ENCODE measurements around the gene RAB12. TPM values are rescaled to one million over a fixed set of nuclear protein-coding genes. Genes with fewer than 3 reads are reported as not detected.
"Not testable (repeated sequence)": the region's sequence is repeated elsewhere in the genome, so short reads cannot be mapped to it uniquely, and the experiment has no call there.

Gene RAB12
- polyA plus RNA-seq, 4 donors: 8.9 to 20.5 (median 15.0) TPM

DNA sequence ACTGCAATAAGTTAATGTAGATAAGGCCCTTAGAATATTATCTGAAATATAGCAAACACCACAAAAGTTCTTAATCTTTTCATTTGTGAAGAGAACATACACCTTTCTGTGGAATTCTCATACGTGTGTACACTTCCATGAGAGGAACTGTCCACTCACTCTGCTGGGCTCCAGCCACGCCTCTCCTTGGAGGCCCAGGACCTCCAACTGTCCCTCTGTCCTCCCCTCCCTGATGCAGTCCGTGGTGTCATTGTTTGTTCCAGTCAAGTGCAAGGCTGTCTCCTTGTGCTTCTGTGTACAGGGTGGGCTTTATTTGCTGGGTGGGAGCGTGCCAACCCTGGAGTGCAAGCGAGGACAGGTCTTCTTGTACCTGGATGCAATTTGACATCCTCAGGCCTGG, 8.7 kb downstream of the RAB12 start:
- DNase-seq (no peak), FAIRE-seq (no peak)
- Histone ChIP-seq H3K9me3 (ENCODE audit: control insufficient read depth in 2 of 2, insufficient read depth in 1 of 2, low read depth in 1 of 2, low read length in 1 of 2) (no peaks in the 10 kb centered on the region), H3K27ac (ENCODE audit: low read depth in 1 of 3, low read length in 2 of 3) (no peak overlapping the region), H3K4me3 (ENCODE audit: low read depth in 1 of 3, low read length in 3 of 3) (no peak overlapping the region), H3K4me1 (ENCODE audit: control insufficient read depth in 3 of 3, insufficient read depth in 2 of 3, low read depth in 1 of 3, low read length in 2 of 3) (peaks cover 0 to 6% (median 0%) of the 10 kb centered on the region in 3 donors), H3K27me3 (ENCODE audit: control insufficient read depth in 3 of 3, insufficient read depth in 3 of 3, low read length in 3 of 3) (no peaks in the 10 kb centered on the region), H3K36me3 (ENCODE audit: control insufficient read depth in 3 of 3, insufficient read depth in 2 of 3, low read depth in 1 of 3, low read length in 3 of 3) (peaks cover 0 to 13% (median 0%) of the 10 kb centered on the region in 3 donors)
- 91 to 97% (median 93%) methylated on average over 5 of the region's 5 CpGs for WGBS, 3 donors

DNA sequence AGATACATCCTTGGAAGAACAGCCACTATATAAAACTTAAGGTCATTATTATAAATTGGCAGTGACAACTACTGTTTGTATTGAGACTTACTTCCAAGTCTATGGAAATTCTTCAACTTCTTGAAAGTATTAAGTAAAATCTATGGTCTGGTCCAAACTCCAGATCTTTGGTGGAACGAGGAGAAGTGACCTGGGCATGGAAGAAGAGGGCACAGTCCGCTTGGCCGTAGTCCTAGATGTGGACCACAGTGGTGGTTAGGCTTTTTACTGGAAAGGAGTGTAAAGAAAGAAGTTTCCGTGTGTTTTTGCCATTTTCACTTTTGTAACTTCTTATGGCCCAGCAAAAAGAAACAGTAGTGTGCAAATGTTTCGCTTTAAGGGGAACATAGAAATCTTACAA, 9.8 kb downstream of the RAB12 start:
- FAIRE-seq (no peak), DNase-seq (no peak)
- Histone ChIP-seq H3K27ac (ENCODE audit: low read depth in 1 of 3, low read length in 2 of 3) (no peak overlapping the region), H3K36me3 (ENCODE audit: control insufficient read depth in 3 of 3, insufficient read depth in 2 of 3, low read depth in 1 of 3, low read length in 3 of 3) (peaks cover 0 to 13% (median 0%) of the 10 kb centered on the region in 3 donors), H3K4me1 (ENCODE audit: control insufficient read depth in 3 of 3, insufficient read depth in 2 of 3, low read depth in 1 of 3, low read length in 2 of 3) (peaks cover 0 to 12% (median 6%) of the 10 kb centered on the region in 3 donors), H3K9me3 (ENCODE audit: control insufficient read depth in 2 of 2, insufficient read depth in 1 of 2, low read depth in 1 of 2, low read length in 1 of 2) (no peaks in the 10 kb centered on the region), H3K4me3 (ENCODE audit: low read depth in 1 of 3, low read length in 3 of 3) (no peak overlapping the region), H3K27me3 (ENCODE audit: control insufficient read depth in 3 of 3, insufficient read depth in 3 of 3, low read length in 3 of 3) (no peaks in the 10 kb centered on the region)
- 67 to 86% (median 85%) methylated on average over 5 of the region's 5 CpGs for WGBS, 3 donors

DNA sequence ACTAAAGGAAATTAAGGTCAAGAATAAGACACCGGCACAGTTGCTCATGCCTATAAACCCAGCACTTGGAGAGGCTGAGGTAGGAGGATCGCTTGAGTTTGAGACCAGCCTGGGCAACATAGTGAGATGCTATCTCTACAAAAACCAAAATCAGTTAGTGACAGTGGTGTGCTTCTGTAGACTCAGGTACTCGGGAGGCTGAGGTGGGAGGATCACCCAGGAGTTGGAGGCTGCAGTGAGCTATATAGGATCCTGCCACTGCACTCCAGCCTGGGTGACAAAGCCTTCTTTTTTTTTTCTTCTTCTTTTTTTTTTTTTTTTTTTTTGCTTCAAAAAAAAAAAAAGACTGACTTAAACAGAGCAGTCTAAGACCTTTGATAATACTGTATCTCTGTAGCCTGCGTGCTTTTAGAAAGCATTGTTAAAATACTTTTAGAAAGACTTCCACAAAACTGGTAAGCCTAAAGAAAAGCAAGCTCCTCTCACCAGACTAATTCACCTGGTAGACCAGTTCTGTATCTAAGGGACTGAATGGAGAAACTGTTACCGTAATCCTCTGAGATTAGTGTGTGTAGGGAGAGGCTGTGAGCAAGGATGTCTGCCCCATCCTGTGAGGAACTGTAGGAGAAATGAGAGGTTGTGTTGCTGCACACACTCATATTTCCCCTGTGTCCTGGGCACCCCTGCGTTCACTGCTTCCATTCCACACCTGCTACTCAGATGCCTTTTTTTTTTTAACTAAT, 10.8 kb downstream of the RAB12 start:
- 85 to 94% (median 85%) methylated on average over 6 of the region's 6 CpGs for WGBS, 3 donors
- Histone ChIP-seq H3K4me1 (ENCODE audit: control insufficient read depth in 3 of 3, insufficient read depth in 2 of 3, low read depth in 1 of 3, low read length in 2 of 3) (peaks cover 0 to 12% (median 6%) of the 10 kb centered on the region in 3 donors), H3K9me3 (ENCODE audit: control insufficient read depth in 2 of 2, insufficient read depth in 1 of 2, low read depth in 1 of 2, low read length in 1 of 2) (no peaks in the 10 kb centered on the region), H3K27me3 (ENCODE audit: control insufficient read depth in 3 of 3, insufficient read depth in 3 of 3, low read length in 3 of 3) (no peaks in the 10 kb centered on the region), H3K4me3 (ENCODE audit: low read depth in 1 of 3, low read length in 3 of 3) (no peak overlapping the region), H3K27ac (ENCODE audit: low read depth in 1 of 3, low read length in 2 of 3) (no peak overlapping the region), H3K36me3 (ENCODE audit: control insufficient read depth in 3 of 3, insufficient read depth in 2 of 3, low read depth in 1 of 3, low read length in 3 of 3) (peaks cover 0 to 10% (median 0%) of the 10 kb centered on the region in 3 donors)
- FAIRE-seq: no peak
- DNase-seq: no peak

DNA sequence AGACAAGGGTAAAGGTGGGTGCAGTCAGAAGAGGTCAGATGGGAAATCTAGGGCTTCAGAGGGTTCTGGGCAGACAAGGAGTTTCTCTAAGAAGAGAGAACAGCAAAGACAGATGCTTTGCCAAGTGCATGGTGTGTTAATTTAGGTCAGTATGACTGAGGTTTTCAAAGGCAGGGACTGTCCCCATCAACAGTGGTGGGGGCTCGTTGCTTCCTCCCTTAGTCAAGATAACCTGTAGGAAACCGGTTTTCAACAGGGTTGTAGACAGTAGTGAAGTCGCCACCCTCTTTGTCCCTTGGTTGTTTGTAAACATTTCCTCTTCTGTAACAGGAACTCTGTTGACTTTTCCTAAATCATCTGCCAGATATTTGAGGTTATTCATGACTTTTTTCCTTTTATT, 11.6 kb downstream of the RAB12 start:
- WGBS, 3 donors: 56 to 83% (median 77%) methylated on average over 3 of the region's 3 CpGs
- no peak for FAIRE-seq
- no peak overlapping the region for H3K27ac ChIP-seq (ENCODE audit: low read depth in 1 of 3, low read length in 2 of 3)
- H3K36me3 ChIP-seq (ENCODE audit: control insufficient read depth in 3 of 3, insufficient read depth in 2 of 3, low read depth in 1 of 3, low read length in 3 of 3): peaks cover 0 to 16% (median 2%) of the 10 kb centered on the region in 3 donors
- H3K9me3 ChIP-seq (ENCODE audit: control insufficient read depth in 2 of 2, insufficient read depth in 1 of 2, low read depth in 1 of 2, low read length in 1 of 2): no peaks in the 10 kb centered on the region
- no peak overlapping the region for H3K4me3 ChIP-seq (ENCODE audit: low read depth in 1 of 3, low read length in 3 of 3)
- no peaks in the 10 kb centered on the region for H3K27me3 ChIP-seq (ENCODE audit: control insufficient read depth in 3 of 3, insufficient read depth in 3 of 3, low read length in 3 of 3)
- peaks cover 0 to 12% (median 6%) of the 10 kb centered on the region in 3 donors for H3K4me1 ChIP-seq (ENCODE audit: control insufficient read depth in 3 of 3, insufficient read depth in 2 of 3, low read depth in 1 of 3, low read length in 2 of 3)
- no peak for DNase-seq

DNA sequence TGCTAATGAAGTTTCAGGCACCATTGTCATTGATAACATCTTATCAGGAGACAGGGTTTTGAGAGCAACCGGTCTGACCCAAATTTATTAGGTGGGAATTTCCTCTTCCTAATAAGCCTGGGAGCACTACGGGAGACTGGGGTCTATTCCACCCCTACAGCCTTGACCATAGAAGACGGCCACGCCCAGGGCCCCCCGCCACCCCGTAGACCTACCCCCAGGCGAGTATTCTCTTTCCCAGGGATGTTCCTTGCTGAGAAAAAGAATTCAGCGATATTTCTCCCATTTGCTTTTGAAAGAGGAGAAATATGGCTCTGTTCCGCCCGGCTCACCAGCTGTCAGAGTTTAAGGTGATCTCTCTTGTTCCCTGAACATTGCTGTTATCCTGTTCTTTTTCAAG, 13.4 kb downstream of the RAB12 start:
- FAIRE-seq; DNase-seq; H3K27ac ChIP-seq (ENCODE audit: low read depth in 1 of 3, low read length in 2 of 3); H3K4me3 ChIP-seq (ENCODE audit: low read depth in 1 of 3, low read length in 3 of 3); H3K9me3 ChIP-seq (ENCODE audit: control insufficient read depth in 2 of 2, insufficient read depth in 1 of 2, low read depth in 1 of 2, low read length in 1 of 2); H3K27me3 ChIP-seq (ENCODE audit: control insufficient read depth in 3 of 3, insufficient read depth in 3 of 3, low read length in 3 of 3): not testable (repeated sequence)
- peaks cover 2 to 21% (median 3%) of the 10 kb centered on the region in 3 donors for H3K36me3 ChIP-seq (ENCODE audit: control insufficient read depth in 3 of 3, insufficient read depth in 2 of 3, low read depth in 1 of 3, low read length in 3 of 3)
- 94 to 98% (median 94%) methylated on average over 10 of the region's 10 CpGs for WGBS, 3 donors
- H3K4me1 ChIP-seq (ENCODE audit: control insufficient read depth in 3 of 3, insufficient read depth in 2 of 3, low read depth in 1 of 3, low read length in 2 of 3): peaks cover 0 to 12% (median 6%) of the 10 kb centered on the region in 3 donors

DNA sequence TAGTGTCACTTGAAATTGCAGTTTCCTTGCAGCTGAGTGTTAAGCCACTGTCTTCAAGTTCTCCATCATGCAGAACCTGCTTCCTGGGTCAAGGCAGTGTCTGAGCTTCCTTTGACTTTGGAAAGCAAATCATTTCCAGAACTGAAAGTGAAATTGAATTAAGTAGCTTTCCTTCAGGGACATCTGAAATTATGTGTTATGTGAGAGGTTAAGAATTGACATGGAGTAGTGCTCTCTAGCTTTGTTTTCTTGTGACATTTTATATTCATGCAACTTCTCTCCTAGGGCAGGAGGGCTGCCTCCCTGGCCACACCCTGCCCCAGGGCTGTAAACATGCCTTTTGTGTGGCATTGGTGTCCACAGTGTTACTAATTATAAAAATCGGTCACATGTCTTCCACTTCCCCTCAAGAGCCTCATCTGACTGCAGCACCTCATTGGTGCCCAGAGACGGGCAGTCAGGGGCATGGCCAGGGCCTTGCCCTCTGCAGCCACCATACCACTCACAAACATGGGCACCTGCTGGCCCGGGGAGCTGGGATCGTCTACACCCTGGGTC, 14.4 kb downstream of the RAB12 start:
- FAIRE-seq (no peak), DNase-seq (peak; percentile 24 to 59)
- H3K4me3 ChIP-seq (ENCODE audit: low read depth in 1 of 3, low read length in 3 of 3): peak overlapping the region in 1 of 3 donors; percentile 14

DNA sequence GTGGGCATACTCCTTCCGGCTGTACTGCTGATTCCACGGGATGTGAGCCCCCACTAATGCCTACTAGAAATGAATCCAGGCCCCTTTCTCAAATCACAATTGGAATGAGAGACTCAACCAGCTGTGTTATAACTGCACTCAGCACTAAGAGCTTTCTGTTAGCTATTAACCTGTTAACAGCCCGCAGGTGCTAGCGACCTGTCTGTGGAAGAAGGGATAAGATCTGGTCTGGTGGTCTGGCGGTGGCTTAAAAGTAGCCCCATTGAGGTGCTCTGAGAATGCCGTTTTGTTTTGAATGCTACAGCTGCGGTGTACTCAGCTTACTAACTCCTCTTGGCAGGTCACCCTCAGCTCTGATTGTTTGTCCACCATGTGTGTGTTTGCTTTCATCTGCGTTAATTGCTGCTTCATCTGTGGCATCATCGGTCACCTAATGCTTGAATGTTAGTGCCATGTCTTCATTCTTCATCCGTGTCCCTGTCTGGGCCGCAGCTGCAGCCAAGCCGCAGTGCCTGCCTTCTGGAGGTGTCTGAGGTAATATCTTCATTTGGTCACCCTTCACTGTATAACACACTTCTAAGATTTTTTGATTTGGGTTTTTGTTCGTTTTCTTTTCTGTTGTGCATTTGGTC, 16.3 kb downstream of the RAB12 start:
- DNase-seq (no peak), FAIRE-seq (no peak)
- WGBS, 3 donors: 86 to 91% (median 87%) methylated on average over 13 of the region's 13 CpGs
- Histone ChIP-seq H3K27ac (ENCODE audit: low read depth in 1 of 3, low read length in 2 of 3) (no peak overlapping the region), H3K27me3 (ENCODE audit: control insufficient read depth in 3 of 3, insufficient read depth in 3 of 3, low read length in 3 of 3) (no peaks in the 10 kb centered on the region), H3K9me3 (ENCODE audit: control insufficient read depth in 2 of 2, insufficient read depth in 1 of 2, low read depth in 1 of 2, low read length in 1 of 2) (no peaks in the 10 kb centered on the region), H3K36me3 (ENCODE audit: control insufficient read depth in 3 of 3, insufficient read depth in 2 of 3, low read depth in 1 of 3, low read length in 3 of 3) (peaks cover 2 to 20% (median 3%) of the 10 kb centered on the region in 3 donors), H3K4me3 (ENCODE audit: low read depth in 1 of 3, low read length in 3 of 3) (no peak overlapping the region), H3K4me1 (ENCODE audit: control insufficient read depth in 3 of 3, insufficient read depth in 2 of 3, low read depth in 1 of 3, low read length in 2 of 3) (peaks cover 0 to 9% (median 6%) of the 10 kb centered on the region in 3 donors)

More for the DNA sequence above, 14.4 kb downstream of the RAB12 start:
- Histone ChIP-seq H3K36me3 (ENCODE audit: control insufficient read depth in 3 of 3, insufficient read depth in 2 of 3, low read depth in 1 of 3, low read length in 3 of 3) (peaks cover 2 to 18% (median 3%) of the 10 kb centered on the region in 3 donors), H3K27ac (ENCODE audit: low read depth in 1 of 3, low read length in 2 of 3) (peak overlapping the region in 2 of 3 donors; percentile 46 to 49), H3K27me3 (ENCODE audit: control insufficient read depth in 3 of 3, insufficient read depth in 3 of 3, low read length in 3 of 3) (no peaks in the 10 kb centered on the region), H3K9me3 (ENCODE audit: control insufficient read depth in 2 of 2, insufficient read depth in 1 of 2, low read depth in 1 of 2, low read length in 1 of 2) (no peaks in the 10 kb centered on the region), H3K4me1 (ENCODE audit: control insufficient read depth in 3 of 3, insufficient read depth in 2 of 3, low read depth in 1 of 3, low read length in 2 of 3) (peaks cover 0 to 12% (median 6%) of the 10 kb centered on the region in 3 donors)
- 21 to 51% (median 44%) methylated on average over 4 of the region's 4 CpGs for WGBS, 3 donors

DNA sequence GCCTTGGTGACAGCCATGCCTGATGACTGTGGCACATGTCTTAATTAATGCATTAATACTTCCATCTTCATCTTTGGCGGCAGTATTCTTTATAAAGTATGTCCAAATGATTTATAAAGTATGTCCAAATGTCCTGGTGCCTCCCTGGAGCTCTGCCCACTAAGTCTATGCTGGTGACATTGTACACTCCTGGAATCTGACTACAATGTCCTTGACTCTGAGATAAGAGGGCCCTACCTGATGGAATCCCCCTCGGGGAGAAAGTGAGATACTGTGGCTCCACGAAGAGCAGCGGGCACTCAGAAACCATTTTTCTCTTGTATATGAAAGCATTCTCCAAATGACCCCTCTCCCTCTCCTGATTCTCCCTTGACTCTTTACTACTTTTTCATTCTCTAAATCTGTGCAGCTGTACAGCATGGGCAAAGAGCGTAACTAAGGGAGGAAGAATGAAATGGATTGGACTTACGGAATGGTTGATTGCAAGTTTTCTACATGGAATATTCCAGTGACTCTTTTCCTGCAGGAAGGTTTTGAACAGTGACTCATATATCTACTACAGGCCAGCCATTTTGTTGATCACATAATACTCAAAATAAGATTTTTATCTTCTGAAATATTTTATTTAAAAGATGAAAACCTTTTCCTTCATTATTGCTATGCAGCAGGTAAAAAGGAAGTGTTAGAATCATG, 17.3 kb downstream of the RAB12 start:
- Histone ChIP-seq H3K27ac (ENCODE audit: low read depth in 1 of 3, low read length in 2 of 3) (no peak overlapping the region), H3K9me3 (ENCODE audit: control insufficient read depth in 2 of 2, insufficient read depth in 1 of 2, low read depth in 1 of 2, low read length in 1 of 2) (no peaks in the 10 kb centered on the region), H3K27me3 (ENCODE audit: control insufficient read depth in 3 of 3, insufficient read depth in 3 of 3, low read length in 3 of 3) (no peaks in the 10 kb centered on the region), H3K36me3 (ENCODE audit: control insufficient read depth in 3 of 3, insufficient read depth in 2 of 3, low read depth in 1 of 3, low read length in 3 of 3) (peaks cover 2 to 26% (median 3%) of the 10 kb centered on the region in 3 donors), H3K4me3 (ENCODE audit: low read depth in 1 of 3, low read length in 3 of 3) (no peak overlapping the region), H3K4me1 (ENCODE audit: control insufficient read depth in 3 of 3, insufficient read depth in 2 of 3, low read depth in 1 of 3, low read length in 2 of 3) (peaks cover 0 to 6% (median 6%) of the 10 kb centered on the region in 3 donors)
- 83 to 94% (median 93%) methylated on average over 6 of the region's 6 CpGs for WGBS, 3 donors
- DNase-seq: no peak
- no peak for FAIRE-seq
